HepG2 (cell line): ENCODE data around the gene SMCHD1. TPM values are rescaled to one million over a fixed set of nuclear protein-coding genes. Genes with fewer than 3 reads are reported as not detected.

ENCODE experiments used
- polyA plus RNA-seq, 8 experiments: library from polyadenylated mRNA; depleted of rRNA in 3 of 8; stranded (reverse) in 7 of 8; unstranded in 1 of 8; fragments of >200 nt; fragmentation: Illumina TruSeq in 4 of 8; extraction: Trizol in 4 of 8; gene quantifications; 2 replicates each; pipeline versions ENCODE4 v1.2.1 to v1.2.3, GENCODE V29; 2011 to 2016; ENCODE audit warnings: low read depth in 4 of 8, missing spikeins in 1 of 8, mixed read lengths in 1 of 8; ENCODE audit not compliant: insufficient read depth in 1 of 8
- small RNA-seq, 3 experiments: library from RNA; depleted of rRNA; stranded (forward); fragments of <200 nt; gene quantifications; one replicate each; pipeline ENCODE3, GENCODE V24; 2012; ENCODE audit warnings: low read depth in 2 of 3, low replicate concordance in 1 of 3; ENCODE audit not compliant: insufficient read length in 3 of 3, insufficient read depth in 2 of 3
- total RNA-seq, 5 experiments: library from RNA; depleted of rRNA; stranded (reverse); fragments of >200 nt; fragmentation: Illumina TruSeq; extraction: Trizol; gene quantifications; 2 replicates each; pipeline ENCODE4 v1.2.3, GENCODE V29; 2016; ENCODE audit warnings: low read depth in 1 of 5

SMCHD1 gene
- total and polyA plus RNA-seq, 2 of the 13 experiments (the other 11 are each of a cell fraction or from before 2014, with no cell fraction given): 21.4 to 93.6 TPM

Small RNA genes lying within 50 kb of the gene (small RNA-seq; reads per million reads assigned to genes)
- gene RF00019: 0 reads per million in 3 experiments
- gene RNU6-340P: 0 reads per million in 3 experiments

Other genes starting within 250 kb of the SMCHD1 start
- 6.8 and 8.4 TPM in 2 replicates for gene METTL4, start 84.2 kb upstream of the SMCHD1 start, total RNA-seq (2016; rRNA removed; fragmentation: Illumina TruSeq; extraction: Trizol)
- gene METTL4, start 84.2 kb upstream of the SMCHD1 start, polyA plus RNA-seq (2011; rRNA removed): 5.6 and 8.1 TPM in 2 replicates
- 33.0 and 47.0 TPM in 2 replicates for gene NDC80, start 84.2 kb upstream of the SMCHD1 start, total RNA-seq (2016; rRNA removed; fragmentation: Illumina TruSeq; extraction: Trizol)
- gene NDC80, start 84.2 kb upstream of the SMCHD1 start, polyA plus RNA-seq (2011; rRNA removed): 5.5 and 9.6 TPM in 2 replicates
- 6.9 and 8.2 TPM in 2 replicates for gene EMILIN2, start 191.3 kb downstream of the SMCHD1 start, total RNA-seq (2016; rRNA removed; fragmentation: Illumina TruSeq; extraction: Trizol)
- gene EMILIN2, start 191.3 kb downstream of the SMCHD1 start, polyA plus RNA-seq (2011; rRNA removed): 7.6 and 9.7 TPM in 2 replicates